K562 (cell line): ENCODE data around the gene SBK1. TPM values are rescaled to one million over a fixed set of nuclear protein-coding genes. Genes with fewer than 3 reads are reported as not detected.

ENCODE experiments used
- ATAC-seq: fragments of 200-7000 bp; cut with Tn5 transposase; 3 replicates; pipeline ENCODE4 v1.9.1; 2020; ENCODE audit warnings: moderate library complexity
- BruUV-seq: library from RNA; stranded (reverse); fragments of 400-500 nt; replicated peaks from 2 replicates; lab custom pipeline; 2021; lab: Mats Ljungman, UMichigan
- CTCF ChIA-PET: fragments of 300-600 bp; formaldehyde crosslinking; extraction: SDS; loops from one replicate; lab custom pipeline; 2021; ENCODE audit warnings: low intra/inter-chr PET ratio; lab: Yijun Ruan, JAX
- POLR2A ChIA-PET: fragments of 300-600, 350-650 bp; sonication (Branson Sonifier 250); formaldehyde crosslinking; extraction: SDS; loops from one replicate; lab custom pipeline; 2021; ENCODE audit warnings: antibody characterized with exemption, inconsistent platforms; lab: Yijun Ruan, JAX
- DNase-seq, 4 experiments: peaks; one replicate each; pipeline versions ENCODE4 v3.0.0 to v3.0.0-alpha.2; 2011 to 2018; ENCODE audit warnings: low spot score in 3 of 4, mixed read lengths in 3 of 4; ENCODE audit errors: extremely low read depth in 1 of 4
- FAIRE-seq: peaks from 2 replicates; lab custom pipeline; 2011; peaks lifted over from hg19 to GRCh38; lab: Jason Lieb, UNC
- H2AFZ ChIP-seq: 2 replicates; pipeline ENCODE4 v1.6.0; 2011; ENCODE audit warnings: low read depth, low read length, control low read depth, inconsistent platforms
- H3K27ac ChIP-seq: fragments of 200-600 bp; 3 replicates; pipeline ENCODE4 v1.8.0; 2011; ENCODE audit warnings: low read depth, mild to moderate bottlenecking, control low read depth, inconsistent platforms, low read length, moderate library complexity, mixed read lengths; ENCODE audit errors: extremely low read depth
- H3K27me3 ChIP-seq, 2 experiments: fragments of 300-600 bp in 1 of 2; 2 replicates in 1 of 2; 3 replicates in 1 of 2; pipeline versions ENCODE4 v1.6.0 to v1.8.0; 2011; ENCODE audit warnings: inconsistent platforms in 2 of 2, low read length in 2 of 2, mild to moderate bottlenecking in 1 of 2, mixed read lengths in 1 of 2, moderate library complexity in 1 of 2; ENCODE audit not compliant: control insufficient read depth in 2 of 2, insufficient read depth in 2 of 2
- H3K36me3 ChIP-seq: fragments of 300-600 bp; 3 replicates; pipeline ENCODE4 v1.8.0; 2011; ENCODE audit warnings: mild to moderate bottlenecking, low read length, inconsistent platforms; ENCODE audit not compliant: control insufficient read depth, insufficient read depth
- H3K4me1 ChIP-seq, 2 experiments: fragments of 200-600 bp in 1 of 2; replicated peaks in 1 of 2; 2 replicates in 1 of 2; 3 replicates in 1 of 2; pipeline versions ENCODE4 v1.5.1 to v1.8.0; 2011; ENCODE audit warnings: inconsistent platforms in 2 of 2, low read length in 2 of 2, mild to moderate bottlenecking in 1 of 2, mixed read lengths in 1 of 2, moderate library complexity in 1 of 2; ENCODE audit not compliant: control insufficient read depth in 2 of 2, insufficient read depth in 2 of 2
- H3K4me2 ChIP-seq: 2 replicates; pipeline ENCODE4 v1.6.1; 2011; ENCODE audit warnings: low read length, control low read depth, inconsistent platforms, mixed read lengths; ENCODE audit not compliant: insufficient read depth
- H3K4me3 ChIP-seq: fragments of 200-600 bp; sonication (generic), shearing (Covaris generic); 2 replicates; pipeline ENCODE4 v1.5.1; 2016; ENCODE audit warnings: control low read depth, inconsistent platforms
- H3K79me2 ChIP-seq: fragments of 200-600 bp; 3 replicates; pipeline ENCODE4 v1.8.0; 2011; ENCODE audit warnings: low read length, inconsistent platforms; ENCODE audit not compliant: control insufficient read depth, insufficient read depth
- H3K9ac ChIP-seq, 2 experiments: 2 replicates each; pipeline versions ENCODE4 v1.6.0 to v1.6.1; 2011; ENCODE audit warnings: low read depth in 2 of 2, low read length in 2 of 2, control low read depth in 1 of 2, inconsistent platforms in 1 of 2, mild to moderate bottlenecking in 1 of 2, mixed read lengths in 1 of 2; ENCODE audit not compliant: insufficient read depth in 1 of 2
- H3K9me1 ChIP-seq: one replicate; pipeline ENCODE4 v1.6.0; 2011; ENCODE audit warnings: inconsistent platforms, mild to moderate bottlenecking, low read length, moderate library complexity; ENCODE audit not compliant: control insufficient read depth, insufficient read depth
- H3K9me3 ChIP-seq: replicated peaks from 2 replicates; pipeline ENCODE4 v1.5.1; 2011; ENCODE audit warnings: low read depth, low read length, inconsistent platforms; ENCODE audit not compliant: control insufficient read depth, insufficient read depth
- H4K20me1 ChIP-seq: replicated peaks from 2 replicates; pipeline ENCODE4 v1.6.1; 2011; ENCODE audit warnings: low read length, inconsistent platforms, mixed read lengths; ENCODE audit not compliant: control insufficient read depth, insufficient read depth
- CXXC5 ChIP-seq: fragments of 250-450 bp; sonication (Bioruptor Pico); IDR thresholded peaks from 2 replicates; pipeline ENCODE4 v1.8.0; 2022; ENCODE audit warnings: inconsistent platforms, mild to moderate bottlenecking, moderate library complexity
- EHMT2 ChIP-seq: fragments of 450-650 bp; IDR thresholded peaks from 2 replicates; pipeline ENCODE4 v1.6.1; 2018; ENCODE audit warnings: antibody characterized with exemption
- ERF ChIP-seq: fragments of 450-650 bp; formaldehyde crosslinking; IDR thresholded peaks from 2 replicates; pipeline ENCODE4 v1.4.0; 2020; ENCODE audit warnings: mild to moderate bottlenecking, mixed read lengths
- ESRRB ChIP-seq: fragments of 250-450 bp; sonication (Bioruptor Pico); IDR thresholded peaks from 2 replicates; pipeline ENCODE4 v1.5.0; 2020; ENCODE audit warnings: mild to moderate bottlenecking, moderate library complexity, borderline replicate concordance
- POLR3G ChIP-seq: IDR thresholded peaks from 2 replicates; pipeline ENCODE4 v1.6.1; 2011; ENCODE audit not compliant: insufficient read length, insufficient replicate concordance; ENCODE audit errors: extremely low read depth
- SAP30 ChIP-seq: fragments of 200-600 bp; sonication (generic); IDR thresholded peaks from 2 replicates; pipeline ENCODE4 v1.6.1; 2012; ENCODE audit warnings: borderline replicate concordance, low read depth, mild to moderate bottlenecking, moderate library complexity, low read length, control low read depth, inconsistent platforms; ENCODE audit not compliant: insufficient read depth, poor library complexity, severe bottlenecking
- ZNF766 ChIP-seq: fragments of 200-800 bp; sonication (Bioruptor generic); conservative IDR thresholded peaks from 2 replicates; pipeline ENCODE4 v1.6.1; 2016; ENCODE audit warnings: missing genetic modification characterization, missing compliant biosample characterization
- WGBS: fragments of 100-300 bp; shearing (Covaris generic); methylation state at CpG from one replicate; pipeline ENCODE4 v1.1.6; 2016; ENCODE audit warnings: low coverage, mixed read lengths; ENCODE audit not compliant: insufficient coverage; ENCODE audit errors: missing lambda C conversion rate; 5-methylcytosine and 5-hydroxymethylcytosine counted together
- in situ Hi-C: fragments of 300-500 bp; cut with MboI; formaldehyde crosslinking; loops from 4 replicates; pipeline ENCODE4 v1.15.0; 2018; ENCODE audit warnings: inconsistent platforms, mixed read lengths
- intact Hi-C: fragments of 100-400 bp; cut with micrococcal nuclease; formaldehyde crosslinking; loops from 2 replicates; pipeline ENCODE4 v1.14.2; 2022
- polyA plus RNA-seq, 8 experiments: library from polyadenylated mRNA; depleted of rRNA in 4 of 8; stranded (reverse) in 5 of 8; unstranded in 3 of 8; fragments of >200 nt; fragmentation: Nextera tagmentation in 2 of 8; fragmentation: Illumina TruSeq in 1 of 8; extraction: Ambion mirVana in 2 of 8; extraction: Trizol in 1 of 8; gene quantifications; 2 replicates each; pipeline versions ENCODE4 v1.2.1 to v1.2.3, GENCODE V29; 2011 to 2014; ENCODE audit warnings: inconsistent platforms in 1 of 8, missing spikeins in 1 of 8
- total RNA-seq, 7 experiments: library from RNA; depleted of rRNA in 6 of 7; stranded (reverse); fragments of >200 nt in 6 of 7; fragmentation: Illumina TruSeq in 2 of 7; extraction: Trizol in 2 of 7; gene quantifications; 2 replicates each; pipeline versions ENCODE4 v1.2.1 to v1.2.3, GENCODE V29; 2011 to 2021; ENCODE audit warnings: low replicate concordance in 1 of 7
- TF ChIP-seq, protein P1 (sequence below), 2 experiments: IDR thresholded peaks; 2 replicates each; pipeline ENCODE4 v1.6.1; 2012; ENCODE audit warnings: improper control_type of control experiment in 2 of 2, low read depth in 2 of 2, low read length in 2 of 2, borderline replicate concordance in 1 of 2
- TF ChIP-seq, protein P2 (sequence below): fragments of 450-650 bp; IDR thresholded peaks from 2 replicates; pipeline ENCODE4 v1.6.1; 2016; ENCODE audit warnings: borderline replicate concordance
- TF ChIP-seq, protein P3 (sequence below): fragments of 150-350 bp; conservative IDR thresholded peaks from 2 replicates; pipeline ENCODE4 v1.6.1; 2014; ENCODE audit warnings: low read length
- TF ChIP-seq, protein P4 (sequence below): fragments of 450-650 bp; IDR thresholded peaks from 2 replicates; pipeline ENCODE4 v1.6.1; 2016; ENCODE audit warnings: antibody characterized with exemption
- TF ChIP-seq, protein P5 (sequence below): fragments of 250-450 bp; sonication (Bioruptor Pico); IDR thresholded peaks from 2 replicates; pipeline ENCODE4 v1.5.0; 2021

Gene SBK1
- total and polyA plus RNA-seq, 9 of the 15 experiments (the other 6 are each of a cell fraction or from before 2014, with no cell fraction given), result 0.01 to 0.07 (median 0.03) TPM; not detected in 6

DNA sequence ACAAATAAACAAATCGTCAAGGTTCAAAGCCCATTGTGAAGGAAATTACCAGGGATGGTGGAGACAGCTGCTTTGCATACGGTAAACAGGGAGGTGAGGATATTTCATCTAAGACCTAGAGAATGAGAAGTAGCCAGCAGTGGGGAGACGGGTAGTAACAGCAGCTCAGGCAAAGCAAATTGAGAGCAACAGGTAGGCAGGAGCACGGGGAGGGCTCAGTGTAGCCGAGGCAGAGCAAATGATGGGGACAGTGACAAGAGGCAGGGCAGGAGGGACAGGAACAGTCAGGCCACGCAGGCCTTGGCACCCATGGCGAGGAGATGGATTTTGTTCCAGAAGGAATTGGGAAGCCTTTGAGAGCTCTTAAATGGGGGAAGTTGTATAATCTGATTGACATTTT is 29.0 kb upstream of the SBK1 start:
- FAIRE-seq (no peak), DNase-seq (no peak), ATAC-seq (no peak)
- no peak overlapping the region for H3K4me2 ChIP-seq
- in situ Hi-C loops (no loop called here), intact Hi-C loops (no loop called here)
- H2AFZ ChIP-seq, result no peak overlapping the region
- 0 out of 2 replicates have a peak, but pooled peaks cover 5% of the 10 kb centered on the region for H4K20me1 ChIP-seq
- ChIA-PET POLR2A (interaction anchor here (0.6 kb wide), 1 partner anchor 177 kb away, joined by 3 read pairs; no protein-coding TSS in a partner anchor), CTCF (no interaction called here)
- WGBS, result 6% methylated on average over 6 of the region's 7 CpGs
- H3K9ac ChIP-seq, result no peak overlapping the region
- no TSS peak for BruUV-seq
- peaks cover 0 to 11% of the 10 kb centered on the region in 2 experiments; a peak in 1 of 5 replicates for H3K4me1 ChIP-seq
- no peaks in the 10 kb centered on the region for H3K9me3 ChIP-seq
- no peak overlapping the region for H3K4me3 ChIP-seq
- no peak overlapping the region for H3K27ac ChIP-seq
- H3K36me3 ChIP-seq, result no peaks in the 10 kb centered on the region
- H3K79me2 ChIP-seq, result no peaks in the 10 kb centered on the region
- peaks cover 27 to 67% of the 10 kb centered on the region in 2 experiments for H3K27me3 ChIP-seq
- H3K9me1 ChIP-seq, result no peaks in the 10 kb centered on the region
- no peak for TF ChIP-seq ERF (CRISPR knock-in tag)
- no peak for TF ChIP-seq POLR3G
- TF ChIP-seq, protein P1, sequence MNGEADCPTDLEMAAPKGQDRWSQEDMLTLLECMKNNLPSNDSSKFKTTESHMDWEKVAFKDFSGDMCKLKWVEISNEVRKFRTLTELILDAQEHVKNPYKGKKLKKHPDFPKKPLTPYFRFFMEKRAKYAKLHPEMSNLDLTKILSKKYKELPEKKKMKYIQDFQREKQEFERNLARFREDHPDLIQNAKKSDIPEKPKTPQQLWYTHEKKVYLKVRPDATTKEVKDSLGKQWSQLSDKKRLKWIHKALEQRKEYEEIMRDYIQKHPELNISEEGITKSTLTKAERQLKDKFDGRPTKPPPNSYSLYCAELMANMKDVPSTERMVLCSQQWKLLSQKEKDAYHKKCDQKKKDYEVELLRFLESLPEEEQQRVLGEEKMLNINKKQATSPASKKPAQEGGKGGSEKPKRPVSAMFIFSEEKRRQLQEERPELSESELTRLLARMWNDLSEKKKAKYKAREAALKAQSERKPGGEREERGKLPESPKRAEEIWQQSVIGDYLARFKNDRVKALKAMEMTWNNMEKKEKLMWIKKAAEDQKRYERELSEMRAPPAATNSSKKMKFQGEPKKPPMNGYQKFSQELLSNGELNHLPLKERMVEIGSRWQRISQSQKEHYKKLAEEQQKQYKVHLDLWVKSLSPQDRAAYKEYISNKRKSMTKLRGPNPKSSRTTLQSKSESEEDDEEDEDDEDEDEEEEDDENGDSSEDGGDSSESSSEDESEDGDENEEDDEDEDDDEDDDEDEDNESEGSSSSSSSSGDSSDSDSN (IDR thresholded peaks at IDR 0.05; ENCODE audit: borderline replicate concordance in 1 of 2, low read depth in 2 of 2, low read length in 2 of 2), result no peak
- TF ChIP-seq SAP30, result no peak
- no peak for TF ChIP-seq EHMT2
- TF ChIP-seq ZNF766 (CRISPR knock-in tag), result no peak
- TF ChIP-seq CXXC5, result no peak
- TF ChIP-seq, protein P2, sequence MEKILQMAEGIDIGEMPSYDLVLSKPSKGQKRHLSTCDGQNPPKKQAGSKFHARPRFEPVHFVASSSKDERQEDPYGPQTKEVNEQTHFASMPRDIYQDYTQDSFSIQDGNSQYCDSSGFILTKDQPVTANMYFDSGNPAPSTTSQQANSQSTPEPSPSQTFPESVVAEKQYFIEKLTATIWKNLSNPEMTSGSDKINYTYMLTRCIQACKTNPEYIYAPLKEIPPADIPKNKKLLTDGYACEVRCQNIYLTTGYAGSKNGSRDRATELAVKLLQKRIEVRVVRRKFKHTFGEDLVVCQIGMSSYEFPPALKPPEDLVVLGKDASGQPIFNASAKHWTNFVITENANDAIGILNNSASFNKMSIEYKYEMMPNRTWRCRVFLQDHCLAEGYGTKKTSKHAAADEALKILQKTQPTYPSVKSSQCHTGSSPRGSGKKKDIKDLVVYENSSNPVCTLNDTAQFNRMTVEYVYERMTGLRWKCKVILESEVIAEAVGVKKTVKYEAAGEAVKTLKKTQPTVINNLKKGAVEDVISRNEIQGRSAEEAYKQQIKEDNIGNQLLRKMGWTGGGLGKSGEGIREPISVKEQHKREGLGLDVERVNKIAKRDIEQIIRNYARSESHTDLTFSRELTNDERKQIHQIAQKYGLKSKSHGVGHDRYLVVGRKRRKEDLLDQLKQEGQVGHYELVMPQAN, result no peak
- TF ChIP-seq, protein P3, sequence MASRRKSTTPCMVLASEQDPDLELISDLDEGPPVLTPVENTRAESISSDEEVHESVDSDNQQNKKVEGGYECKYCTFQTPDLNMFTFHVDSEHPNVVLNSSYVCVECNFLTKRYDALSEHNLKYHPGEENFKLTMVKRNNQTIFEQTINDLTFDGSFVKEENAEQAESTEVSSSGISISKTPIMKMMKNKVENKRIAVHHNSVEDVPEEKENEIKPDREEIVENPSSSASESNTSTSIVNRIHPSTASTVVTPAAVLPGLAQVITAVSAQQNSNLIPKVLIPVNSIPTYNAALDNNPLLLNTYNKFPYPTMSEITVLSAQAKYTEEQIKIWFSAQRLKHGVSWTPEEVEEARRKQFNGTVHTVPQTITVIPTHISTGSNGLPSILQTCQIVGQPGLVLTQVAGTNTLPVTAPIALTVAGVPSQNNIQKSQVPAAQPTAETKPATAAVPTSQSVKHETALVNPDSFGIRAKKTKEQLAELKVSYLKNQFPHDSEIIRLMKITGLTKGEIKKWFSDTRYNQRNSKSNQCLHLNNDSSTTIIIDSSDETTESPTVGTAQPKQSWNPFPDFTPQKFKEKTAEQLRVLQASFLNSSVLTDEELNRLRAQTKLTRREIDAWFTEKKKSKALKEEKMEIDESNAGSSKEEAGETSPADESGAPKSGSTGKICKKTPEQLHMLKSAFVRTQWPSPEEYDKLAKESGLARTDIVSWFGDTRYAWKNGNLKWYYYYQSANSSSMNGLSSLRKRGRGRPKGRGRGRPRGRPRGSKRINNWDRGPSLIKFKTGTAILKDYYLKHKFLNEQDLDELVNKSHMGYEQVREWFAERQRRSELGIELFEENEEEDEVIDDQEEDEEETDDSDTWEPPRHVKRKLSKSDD, result no peak
- no peak for TF ChIP-seq ESRRB (CRISPR knock-in tag)
- TF ChIP-seq, protein P4, sequence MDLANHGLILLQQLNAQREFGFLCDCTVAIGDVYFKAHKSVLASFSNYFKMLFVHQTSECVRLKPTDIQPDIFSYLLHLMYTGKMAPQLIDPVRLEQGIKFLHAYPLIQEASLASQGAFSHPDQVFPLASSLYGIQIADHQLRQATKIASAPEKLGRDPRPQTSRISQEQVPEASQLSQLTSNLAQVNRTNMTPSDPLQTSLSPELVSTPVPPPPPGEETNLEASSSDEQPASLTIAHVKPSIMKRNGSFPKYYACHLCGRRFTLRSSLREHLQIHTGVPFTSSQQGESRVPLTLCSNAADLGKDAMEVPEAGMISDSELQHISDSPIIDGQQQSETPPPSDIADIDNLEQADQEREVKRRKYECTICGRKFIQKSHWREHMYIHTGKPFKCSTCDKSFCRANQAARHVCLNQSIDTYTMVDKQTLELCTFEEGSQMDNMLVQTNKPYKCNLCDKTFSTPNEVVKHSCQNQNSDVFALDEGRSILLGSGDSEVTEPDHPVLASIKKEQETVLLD, result no peak
- TF ChIP-seq, protein P5, sequence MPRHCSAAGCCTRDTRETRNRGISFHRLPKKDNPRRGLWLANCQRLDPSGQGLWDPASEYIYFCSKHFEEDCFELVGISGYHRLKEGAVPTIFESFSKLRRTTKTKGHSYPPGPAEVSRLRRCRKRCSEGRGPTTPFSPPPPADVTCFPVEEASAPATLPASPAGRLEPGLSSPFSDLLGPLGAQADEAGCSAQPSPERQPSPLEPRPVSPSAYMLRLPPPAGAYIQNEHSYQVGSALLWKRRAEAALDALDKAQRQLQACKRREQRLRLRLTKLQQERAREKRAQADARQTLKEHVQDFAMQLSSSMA, result no peak
